NT2/D1 (cell line): ENCODE results near the gene GPR132.

ENCODE experiments used
- SUZ12 ChIP-seq: IDR thresholded peaks from 2 replicates; pipeline ENCODE4 v1.6.1; 2011; ENCODE audit not compliant: insufficient read length, insufficient read depth; ENCODE audit errors: extremely low read depth
- YY1 ChIP-seq: IDR thresholded peaks from 2 replicates; pipeline ENCODE4 v1.6.1; 2011; ENCODE audit not compliant: insufficient read length, insufficient read depth
- ZNF274 ChIP-seq: IDR thresholded peaks from 2 replicates; pipeline ENCODE4 v1.6.1; 2011; ENCODE audit warnings: mild to moderate bottlenecking, low read depth, low read length

DNA sequence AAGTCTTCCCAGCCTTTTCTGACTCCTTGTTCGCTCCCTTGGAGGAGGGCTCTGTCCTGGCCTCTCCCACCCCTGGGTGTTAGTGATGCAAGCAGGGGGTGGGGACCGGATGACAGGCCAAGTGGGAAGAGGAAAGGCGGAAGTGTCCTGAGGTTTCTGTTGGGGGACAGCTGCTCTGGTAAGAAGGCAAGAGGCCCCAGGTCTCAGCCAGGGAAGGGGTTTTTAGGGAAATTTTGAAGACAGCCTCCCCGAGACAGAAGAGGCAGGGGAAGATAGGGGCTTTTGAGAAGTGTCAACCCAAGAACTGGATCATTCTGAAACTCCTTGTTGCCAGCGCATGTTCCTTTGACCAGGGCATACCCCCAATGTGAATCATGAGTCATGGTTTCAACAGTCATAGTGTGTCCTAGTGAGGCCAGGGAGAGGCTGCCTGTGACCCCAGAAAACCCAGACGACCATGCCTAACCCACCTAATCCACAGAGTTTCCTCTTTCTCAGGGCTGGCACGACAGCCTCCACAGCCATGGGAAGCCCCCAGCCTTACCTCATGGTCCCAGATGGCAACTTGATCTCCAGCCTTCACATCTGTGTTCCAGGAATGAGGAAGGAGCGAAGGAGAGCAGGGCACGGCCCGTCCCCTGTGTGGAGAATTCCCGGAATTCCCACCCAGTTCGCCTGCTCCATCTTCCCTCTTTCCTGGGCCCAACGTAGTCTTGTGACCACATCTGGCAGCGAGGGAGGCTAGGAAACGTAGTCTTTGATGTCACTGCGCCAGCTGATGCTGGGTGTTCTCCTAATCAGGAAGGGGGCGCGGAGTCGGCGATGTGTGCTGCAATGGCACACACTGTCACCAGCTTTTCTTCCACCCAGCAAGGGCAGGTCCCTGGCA, 4.9 kb upstream of the GPR132 start:
- TF ChIP-seq ZNF274 = no peak
- TF ChIP-seq YY1 = no peak
- no peak for TF ChIP-seq SUZ12
